ENCODE data around the gene PDE4D. TPM values are rescaled to one million over a fixed set of nuclear protein-coding genes. Genes with fewer than 3 reads are reported as not detected.

The PDE4D gene
- total RNA-seq, 1 donor from 2014 or later: 28.2 TPM

- Mint-ChIP-seq H3K27ac (no peak overlapping the region), H3K4me3 (no peak overlapping the region), H3K36me3 (ENCODE audit: low read depth) (no peaks in the 10 kb centered on the region), H3K4me1 (peaks cover 2% of the 10 kb centered on the region), H3K9me3 (no peaks in the 10 kb centered on the region), H3K27me3 (no peaks in the 10 kb centered on the region)
- intact Hi-C loops (cut with micrococcal nuclease): no loop called here
- ATAC-seq (ENCODE audit: low read depth): no peak
- POLR2A ChIA-PET: no interaction called here
- no peak for TF ChIP-seq CTCF (IDR thresholded peaks at IDR 0.05)
- CTCF ChIA-PET: no interaction called here
- no peak for DNase-seq
Measured at GRCh38 chr5:59097116-59097515, 796.4 kb downstream of the PDE4D start.

GRCh38 chr5:59095480-59095879 is 798.0 kb downstream of the PDE4D start:
- Mint-ChIP-seq H3K4me1 (peaks cover 2% of the 10 kb centered on the region), H3K36me3 (ENCODE audit: low read depth) (no peaks in the 10 kb centered on the region), H3K27ac (no peak overlapping the region), H3K9me3 (no peaks in the 10 kb centered on the region), H3K4me3 (no peak overlapping the region), H3K27me3 (no peaks in the 10 kb centered on the region)
- ChIA-PET POLR2A (no interaction called here), CTCF (interaction anchor here (0.7 to 0.9 kb wide), 2 partner anchors 16 to 38 kb away, joined by 3 read pairs; no protein-coding TSS in a partner anchor)
- intact Hi-C loops (cut with micrococcal nuclease): no loop called here
- no peak for DNase-seq
- ATAC-seq (ENCODE audit: low read depth): no peak
- no peak for TF ChIP-seq CTCF (IDR thresholded peaks at IDR 0.05)

GRCh38 chr5:59094864-59095263 is 798.7 kb downstream of the PDE4D start:
- H3K9me3 Mint-ChIP-seq: no peaks in the 10 kb centered on the region
- ATAC-seq (ENCODE audit: low read depth): no peak
- ChIA-PET CTCF (no interaction called here), POLR2A (no interaction called here)
- no peak overlapping the region for H3K4me3 Mint-ChIP-seq
- H3K27me3 Mint-ChIP-seq: no peaks in the 10 kb centered on the region
- H3K4me1 Mint-ChIP-seq: peaks cover 2% of the 10 kb centered on the region
- no peak for TF ChIP-seq CTCF (IDR thresholded peaks at IDR 0.05)
- H3K27ac Mint-ChIP-seq: no peak overlapping the region
- intact Hi-C loops (cut with micrococcal nuclease): no loop called here
- no peak for DNase-seq
- no peaks in the 10 kb centered on the region for H3K36me3 Mint-ChIP-seq (ENCODE audit: low read depth)

GRCh38 chr5:59093329-59093728 is 800.2 kb downstream of the PDE4D start:
- ATAC-seq (ENCODE audit: low read depth): no peak
- Mint-ChIP-seq H3K4me3 (no peak overlapping the region), H3K27ac (no peak overlapping the region), H3K4me1 (no peaks in the 10 kb centered on the region), H3K27me3 (no peaks in the 10 kb centered on the region), H3K9me3 (no peaks in the 10 kb centered on the region), H3K36me3 (ENCODE audit: low read depth) (no peaks in the 10 kb centered on the region)
- intact Hi-C loops (cut with micrococcal nuclease): no loop called here
- CTCF ChIA-PET: no interaction called here
- POLR2A ChIA-PET: interaction anchor here (0.7 kb wide), 1 partner anchor 17 kb away, joined by 4 read pairs; no protein-coding TSS in a partner anchor
- DNase-seq: no peak
- TF ChIP-seq CTCF (IDR thresholded peaks at IDR 0.05): no peak

GRCh38 chr5:59092758-59093157 is 800.8 kb downstream of the PDE4D start:
- Mint-ChIP-seq H3K4me1 (no peaks in the 10 kb centered on the region), H3K9me3 (no peaks in the 10 kb centered on the region), H3K27me3 (no peaks in the 10 kb centered on the region), H3K27ac (no peak overlapping the region), H3K4me3 (no peak overlapping the region), H3K36me3 (ENCODE audit: low read depth) (no peaks in the 10 kb centered on the region)
- no peak for ATAC-seq (ENCODE audit: low read depth)
- no peak for TF ChIP-seq CTCF (IDR thresholded peaks at IDR 0.05)
- intact Hi-C loops (cut with micrococcal nuclease): no loop called here
- ChIA-PET POLR2A (no interaction called here), CTCF (no interaction called here)
- no peak for DNase-seq
